ENCODE results near the gene PLIN1.
A peak's percentile ranks its signal among the peaks of the same experiment; 100 is the strongest.

PLIN1 gene

GRCh38 chr15:89652131-89652530 lies 27.0 kb downstream of the PLIN1 start:
- no peak for DNase-seq

DNA sequence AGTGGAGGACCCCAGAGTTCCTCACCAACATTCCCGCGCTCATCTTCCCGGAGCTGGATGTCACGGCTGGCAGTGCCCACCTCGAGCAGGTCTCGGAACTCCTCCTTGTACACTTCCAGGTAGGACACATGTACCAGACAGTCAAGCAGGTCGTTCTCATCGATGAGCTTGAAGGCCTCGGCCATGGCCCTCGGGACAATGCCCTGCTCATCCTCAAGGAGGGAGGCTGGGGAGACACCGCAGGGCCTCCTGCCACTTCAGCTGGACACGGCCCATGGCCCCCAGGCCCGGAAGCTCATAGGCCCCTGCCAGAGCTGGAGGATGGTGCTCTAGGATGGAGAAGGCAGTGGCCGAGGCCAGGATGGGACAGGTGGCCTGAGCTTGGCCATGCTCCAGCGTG lies 29.5 kb downstream of the PLIN1 start:
- no peak for DNase-seq

GRCh38 chr15:89649013-89649625 lies 30.0 kb downstream of the PLIN1 start:
- DNase-seq = no peak

DNA sequence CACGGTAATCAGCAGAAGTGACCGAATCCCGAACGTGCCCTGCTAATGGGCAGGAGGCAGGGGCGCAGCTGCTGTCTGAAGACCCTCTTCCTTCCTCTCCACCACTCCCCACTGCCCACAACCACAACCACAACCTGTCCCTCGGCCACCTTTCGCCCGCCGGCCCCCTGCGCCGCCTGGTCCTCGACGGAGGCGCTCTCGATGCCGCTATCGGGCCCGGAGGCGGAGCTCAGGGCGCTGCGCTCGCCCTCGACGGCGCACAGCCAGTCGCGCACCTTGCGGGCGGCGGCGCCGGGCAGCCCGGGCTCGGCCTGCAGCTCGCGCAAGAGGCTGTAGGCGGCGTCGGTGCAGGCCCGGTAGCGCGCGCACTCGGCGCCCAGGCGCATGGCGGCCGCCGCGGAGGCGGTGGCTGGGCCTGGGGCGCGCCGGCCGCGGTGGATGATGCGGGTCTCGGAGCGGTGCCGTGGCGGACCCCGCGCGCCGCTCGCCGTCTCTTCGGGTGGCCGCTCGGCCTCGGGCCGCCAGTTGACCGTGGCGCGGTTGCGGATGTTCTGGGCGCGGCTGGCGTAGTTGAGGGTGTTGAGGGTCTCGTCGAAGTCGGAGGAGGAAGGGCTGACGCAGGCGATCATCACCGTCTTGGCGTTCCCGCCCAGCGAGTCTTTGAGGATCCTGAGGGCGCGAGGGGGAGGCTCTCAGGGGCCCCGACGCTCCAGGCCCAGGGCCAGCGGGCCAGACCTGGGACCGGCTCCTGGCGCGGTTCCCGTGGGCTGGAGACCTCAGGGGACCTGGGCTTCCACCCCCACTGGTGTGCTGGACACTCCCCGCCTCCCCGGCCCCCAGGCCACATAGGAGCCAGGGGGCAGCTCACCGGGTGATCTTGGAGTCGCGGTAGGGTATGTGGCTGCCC lies 30.8 kb downstream of the PLIN1 start:
- no peak for DNase-seq

DNA sequence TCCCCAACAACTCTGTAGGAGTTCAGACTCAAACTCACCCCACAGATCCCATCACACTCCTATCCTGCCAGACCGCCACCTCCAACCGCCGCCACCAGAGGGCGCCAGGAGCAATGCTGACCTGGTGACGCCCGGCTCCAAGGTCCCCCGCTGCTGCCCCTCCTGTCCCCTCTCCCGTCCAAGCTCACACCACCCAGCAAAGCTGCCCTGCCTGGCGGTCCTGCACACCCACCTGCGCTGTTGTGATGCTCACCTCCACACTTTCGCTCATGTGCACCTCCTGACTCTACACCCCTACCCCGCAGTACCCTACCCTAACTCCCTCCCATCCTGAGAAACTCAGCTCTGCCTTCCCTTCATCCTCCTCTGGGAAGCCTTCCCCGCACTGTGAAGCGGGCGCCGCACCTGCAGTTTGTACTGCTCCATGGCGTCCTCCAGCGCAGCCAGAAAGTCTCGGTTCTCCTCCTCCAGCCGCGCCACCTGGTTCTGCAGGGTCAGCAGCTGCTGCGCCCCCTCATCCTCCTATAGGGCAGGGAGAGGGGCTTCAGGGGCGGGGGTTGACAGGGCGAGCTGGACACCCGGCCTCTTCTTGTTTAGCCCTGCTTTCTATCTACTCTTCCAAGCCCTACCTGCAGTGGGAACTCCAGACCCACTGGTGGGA lies 31.8 kb downstream of the PLIN1 start:
- peak; percentile 39 for DNase-seq

DNA sequence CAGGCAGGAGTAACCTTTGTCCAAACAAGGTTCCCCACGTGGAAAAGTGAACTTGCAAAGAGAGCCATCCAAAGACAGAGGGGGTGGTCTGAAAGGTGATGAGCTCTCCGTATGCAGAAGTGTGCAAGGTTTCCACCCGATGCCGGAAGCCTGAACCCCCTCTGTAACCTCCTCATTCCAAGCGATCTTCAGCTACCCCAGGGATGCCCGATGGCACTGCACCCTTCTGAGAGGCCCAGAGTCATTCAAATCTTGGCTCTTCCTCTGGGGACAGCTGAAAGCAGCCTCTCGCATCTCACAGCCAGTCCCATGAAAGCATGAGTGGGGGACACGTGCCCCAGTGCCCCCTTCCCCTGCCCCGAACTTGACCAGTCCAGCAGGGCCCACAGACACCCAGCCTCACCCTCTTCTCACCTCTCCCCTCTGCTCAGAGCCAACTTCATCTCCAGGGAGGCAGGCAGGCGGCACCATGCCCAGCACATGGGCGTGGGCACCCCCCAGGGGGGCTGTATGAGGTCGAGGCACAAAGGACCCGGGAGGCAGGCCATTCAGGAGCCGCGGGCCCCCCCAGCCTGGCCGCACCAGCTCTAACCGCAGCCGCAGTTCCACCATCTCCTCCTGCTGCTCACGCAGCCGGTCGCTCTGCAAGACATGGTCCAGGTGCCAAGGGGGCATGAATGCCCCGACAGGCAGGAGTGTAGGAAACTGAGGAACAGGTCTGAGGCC lies 32.6 kb downstream of the PLIN1 start:
- no peak for DNase-seq

GRCh38 chr15:89645680-89646079 lies 33.5 kb downstream of the PLIN1 start:
- DNase-seq = no peak

GRCh38 chr15:89642106-89642505 lies 37.1 kb downstream of the PLIN1 start:
- no peak for DNase-seq

DNA sequence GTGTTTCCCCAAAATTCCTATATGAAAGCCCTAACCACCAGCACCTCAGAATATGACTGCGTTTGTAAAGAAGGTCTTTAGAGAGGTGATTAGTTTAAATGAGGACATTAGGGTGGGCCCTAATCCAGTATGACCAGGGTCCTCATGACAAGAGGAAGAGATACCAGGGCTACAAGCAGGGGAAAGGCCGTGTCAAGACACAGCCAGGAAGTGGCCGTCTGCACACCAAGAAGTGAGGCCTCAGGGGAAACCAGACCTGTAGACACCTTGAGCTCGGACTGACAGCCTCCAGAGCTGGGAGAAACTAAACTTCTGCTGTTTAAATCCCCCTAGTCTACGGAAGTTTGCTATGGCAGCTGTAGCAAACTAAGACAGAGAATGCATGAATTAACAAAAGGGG lies 38.1 kb downstream of the PLIN1 start:
- DNase-seq = no peak

DNA sequence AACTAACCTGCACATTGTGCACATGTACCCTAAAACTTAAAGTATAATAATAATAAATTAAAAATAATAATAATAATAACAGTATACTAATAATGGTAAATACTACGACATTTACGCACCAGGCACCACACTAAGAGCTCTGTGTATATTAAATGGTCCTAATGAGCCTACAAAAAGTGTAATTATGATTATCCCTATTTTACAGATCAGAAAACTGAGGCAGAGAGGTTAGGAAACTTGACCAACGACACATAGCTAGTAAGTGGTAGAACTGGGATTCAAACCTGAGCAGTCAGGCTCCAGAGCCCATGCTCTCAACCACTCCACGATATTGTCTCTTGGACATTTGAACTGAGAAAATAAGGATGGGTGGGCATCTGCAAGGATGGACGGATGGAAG lies 38.9 kb downstream of the PLIN1 start:
- no peak for DNase-seq

DNA sequence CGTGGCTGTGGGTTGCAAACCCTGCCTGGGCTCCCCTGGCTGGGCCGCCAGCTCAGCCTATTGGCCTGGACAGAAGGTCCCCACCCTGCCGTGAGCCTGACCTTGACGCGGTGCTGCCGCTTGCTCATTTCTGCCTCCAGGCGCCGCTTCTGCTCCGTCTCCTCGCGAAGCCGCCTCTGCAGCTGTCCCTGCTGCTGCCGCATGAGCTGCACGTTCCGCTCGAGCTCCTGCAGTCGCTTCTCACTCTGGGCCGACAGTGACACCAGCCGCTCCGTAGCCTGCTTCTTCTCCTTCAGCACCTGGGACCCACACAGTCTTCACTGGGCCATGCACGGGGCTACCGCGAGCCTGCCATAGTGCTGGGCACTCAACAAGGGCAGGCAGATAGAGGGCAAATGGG lies 45.6 kb downstream of the PLIN1 start:
- DNase-seq = no peak

DNA sequence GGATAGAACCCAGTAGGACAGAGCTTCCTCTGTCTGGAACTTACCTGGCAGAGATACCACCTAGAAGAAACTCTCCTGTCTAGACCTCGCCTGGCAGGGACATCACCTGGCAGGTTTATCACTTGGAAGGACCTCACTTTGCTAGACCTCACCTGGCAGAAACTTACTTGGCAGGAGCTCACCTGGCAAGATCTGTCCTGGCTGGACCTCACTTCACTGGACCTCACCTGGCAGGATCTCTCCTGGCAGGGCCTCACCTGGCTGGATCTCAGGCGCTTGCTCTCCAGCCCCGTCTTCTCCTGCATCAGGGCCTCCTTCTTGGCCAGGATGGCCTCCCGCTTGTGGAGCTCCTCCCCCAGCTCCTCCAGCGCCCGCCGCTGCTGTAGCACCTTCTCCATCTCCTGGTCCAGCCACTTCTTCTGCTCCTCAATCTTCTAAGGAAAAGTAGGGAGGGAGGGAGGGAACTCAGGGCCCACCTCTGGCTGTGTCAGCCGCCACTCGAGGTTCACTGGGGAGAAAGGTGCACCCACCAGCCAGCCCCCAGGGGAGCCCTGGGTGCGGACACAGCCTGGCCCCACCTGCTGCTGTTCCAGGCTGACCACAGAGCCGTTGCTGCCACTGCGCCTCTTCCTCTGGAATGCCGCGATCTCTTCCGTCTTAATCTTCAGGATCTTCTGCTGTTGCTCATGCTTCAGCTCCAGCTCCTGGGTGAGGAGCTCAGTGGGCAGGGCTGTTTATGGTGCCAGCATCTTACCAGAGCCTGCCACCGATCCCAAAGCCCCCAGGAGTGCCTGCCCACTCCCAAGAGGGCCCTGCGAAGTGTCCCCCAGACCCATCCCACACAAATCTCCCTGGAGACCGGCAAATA lies 46.4 kb downstream of the PLIN1 start:
- DNase-seq = no peak

- no peak for DNase-seq
Measured at GRCh38 chr15:89631902-89632264, 47.3 kb downstream of the PLIN1 start.

- no peak for DNase-seq
Measured at GRCh38 chr15:89630974-89631901, 47.9 kb downstream of the PLIN1 start.

DNA sequence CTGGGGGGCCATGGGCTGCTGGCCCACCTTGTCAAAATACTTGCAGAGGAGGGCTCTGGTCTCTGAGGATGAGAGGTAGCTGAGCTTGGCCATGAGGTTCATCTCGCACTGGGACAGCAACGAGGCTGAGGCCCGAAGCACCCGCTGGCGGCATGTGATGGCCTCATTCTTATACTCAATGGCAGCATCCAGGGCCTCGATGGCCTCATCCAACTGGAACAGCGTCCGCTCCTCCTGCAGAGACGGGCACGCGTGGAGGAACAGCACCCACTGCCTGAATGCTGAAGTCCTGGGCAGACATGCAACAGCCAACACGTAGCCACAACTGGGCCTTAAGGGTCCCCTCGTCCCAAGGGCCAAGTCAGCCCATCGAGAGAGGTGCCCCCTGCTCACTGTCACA lies 48.9 kb downstream of the PLIN1 start:
- no peak for DNase-seq

- DNase-seq = no peak
Measured at GRCh38 chr15:89629829-89630228, 49.3 kb downstream of the PLIN1 start.

- no peak for DNase-seq
Measured at GRCh38 chr15:89628806-89629715, 50.1 kb downstream of the PLIN1 start.

GRCh38 chr15:89628301-89628700 lies 50.9 kb downstream of the PLIN1 start:
- DNase-seq = no peak

DNA sequence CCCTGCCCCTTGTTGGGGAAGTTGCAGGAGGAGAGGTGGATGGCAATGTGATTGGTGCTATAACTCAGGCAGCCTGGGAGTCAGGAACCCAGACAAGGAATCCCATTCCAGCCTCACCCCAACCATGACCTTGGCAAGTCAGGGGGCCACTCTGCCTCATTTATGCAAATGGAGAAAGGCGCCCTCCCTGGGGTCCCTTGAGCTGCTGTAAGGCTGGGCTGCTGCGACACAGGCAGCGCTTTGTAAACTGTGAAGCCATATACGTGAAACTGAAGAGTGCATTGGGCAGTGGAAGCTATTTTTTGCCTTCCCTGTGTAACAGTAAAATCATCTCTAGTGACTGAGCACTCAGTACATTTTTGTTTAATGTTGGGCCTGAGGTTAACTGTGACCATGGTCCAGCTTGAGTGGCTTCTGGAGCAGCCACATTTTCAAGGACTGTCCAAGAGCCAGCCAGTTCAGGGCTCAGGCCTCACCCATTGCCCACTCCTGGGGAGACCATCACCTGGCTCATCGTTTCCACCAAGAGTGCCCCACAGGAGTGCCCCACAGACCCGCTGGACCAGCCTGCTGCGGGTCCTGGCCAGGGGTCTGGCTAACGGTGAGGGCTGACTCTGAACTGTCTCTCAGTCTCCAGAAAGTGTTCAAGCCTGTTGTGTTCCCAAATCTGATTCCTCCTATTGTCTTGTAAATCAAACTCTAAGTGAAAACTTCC lies 51.8 kb downstream of the PLIN1 start:
- no peak for DNase-seq
